Left lung (tissue), 10 donors: Measurements from ENCODE around the gene CDH4. TPM values are rescaled to one million over a fixed set of nuclear protein-coding genes. Genes with fewer than 3 reads are reported as not detected.

ENCODE experiments used
- ATAC-seq: fragments of 200-7000 bp; cut with Tn5 transposase; one replicate; pipeline ENCODE4 v1.9.1; 2020; ENCODE audit warnings: moderate library complexity
- DNase-seq, 4 donors: peaks; one replicate each; pipeline ENCODE4 v3.0.0-alpha.2; 2013 to 2020
- H3K27ac ChIP-seq, 2 donors: fragments of 200-600 bp; sonication (generic) in 1 of 2; one replicate each; pipeline versions ENCODE4 v1.5.0 to v1.8.0; 2020 to 2021
- H3K27me3 ChIP-seq, 2 donors: fragments of 200-600 bp; sonication (generic) in 1 of 2; one replicate each; pipeline versions ENCODE4 v1.5.0 to v1.8.0; 2020 to 2021
- H3K36me3 ChIP-seq, 2 donors: fragments of 200-600 bp; sonication (generic) in 1 of 2; one replicate each; pipeline versions ENCODE4 v1.5.0 to v1.8.0; 2020 to 2021
- H3K4me1 ChIP-seq, 2 donors: fragments of 200-600 bp; one replicate each; pipeline ENCODE4 v1.8.0; 2021
- H3K4me3 ChIP-seq, 2 donors: fragments of 200-600 bp; sonication (generic) in 1 of 2; one replicate each; pipeline versions ENCODE4 v1.5.0 to v1.8.0; 2020 to 2021; ENCODE audit warnings: mild to moderate bottlenecking in 1 of 2
- H3K9me3 ChIP-seq, 2 donors: fragments of 200-600 bp; sonication (generic) in 1 of 2; one replicate each; pipeline versions ENCODE4 v1.5.0 to v1.8.0; 2020 to 2021
- intact Hi-C, 2 donors: fragments of 100-400 bp; cut with DNase I; formaldehyde crosslinking; loops; one replicate each; pipeline versions ENCODE4 v1.11.2 to v1.14.2; 2022
- polyA plus RNA-seq, 6 donors: library from polyadenylated mRNA; unstranded; fragments of 120-200 nt; gene quantifications; one replicate each; pipeline ENCODE4 v1.2.1, GENCODE V29; 2013; ENCODE audit not compliant: insufficient read length in 6 of 6
- total RNA-seq, 2 donors: library from RNA; stranded (reverse); fragmentation: NEBNext Ultra II Directional; extraction: Animal tissue kit (Norgen Biotek cat#: 25700); gene quantifications; one replicate each; pipeline ENCODE4 v1.2.1, GENCODE V29; 2021
- TF ChIP-seq, protein P1 (sequence below), 2 donors: fragments of 200-600 bp; sonication (generic) in 1 of 2; IDR thresholded peaks; one replicate each; pipeline versions ENCODE4 v1.5.0 to v1.8.0; 2021; ENCODE audit warnings: antibody characterized with exemption in 2 of 2
- donor health status: DM: no; HTN: yes; CAD: no.
- donor health status: DM: no; HTN: no; CAD: no.

CDH4 gene
- total and polyA plus RNA-seq, 8 donors = 0.24 to 10.8 (median 5.1) TPM

GRCh38 chr20:61442718-61443117 lies 190.7 kb downstream of the CDH4 start:
- no peaks in the 10 kb centered on the region for H3K36me3 ChIP-seq
- no peaks in the 10 kb centered on the region for H3K9me3 ChIP-seq
- no peaks in the 10 kb centered on the region for H3K4me1 ChIP-seq
- TF ChIP-seq, protein P1, sequence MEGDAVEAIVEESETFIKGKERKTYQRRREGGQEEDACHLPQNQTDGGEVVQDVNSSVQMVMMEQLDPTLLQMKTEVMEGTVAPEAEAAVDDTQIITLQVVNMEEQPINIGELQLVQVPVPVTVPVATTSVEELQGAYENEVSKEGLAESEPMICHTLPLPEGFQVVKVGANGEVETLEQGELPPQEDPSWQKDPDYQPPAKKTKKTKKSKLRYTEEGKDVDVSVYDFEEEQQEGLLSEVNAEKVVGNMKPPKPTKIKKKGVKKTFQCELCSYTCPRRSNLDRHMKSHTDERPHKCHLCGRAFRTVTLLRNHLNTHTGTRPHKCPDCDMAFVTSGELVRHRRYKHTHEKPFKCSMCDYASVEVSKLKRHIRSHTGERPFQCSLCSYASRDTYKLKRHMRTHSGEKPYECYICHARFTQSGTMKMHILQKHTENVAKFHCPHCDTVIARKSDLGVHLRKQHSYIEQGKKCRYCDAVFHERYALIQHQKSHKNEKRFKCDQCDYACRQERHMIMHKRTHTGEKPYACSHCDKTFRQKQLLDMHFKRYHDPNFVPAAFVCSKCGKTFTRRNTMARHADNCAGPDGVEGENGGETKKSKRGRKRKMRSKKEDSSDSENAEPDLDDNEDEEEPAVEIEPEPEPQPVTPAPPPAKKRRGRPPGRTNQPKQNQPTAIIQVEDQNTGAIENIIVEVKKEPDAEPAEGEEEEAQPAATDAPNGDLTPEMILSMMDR (IDR thresholded peaks at IDR 0.05) = no peak
- peaks cover 0 to 43% of the 10 kb centered on the region in 2 donors for H3K27me3 ChIP-seq
- H3K27ac ChIP-seq = no peak overlapping the region
- DNase-seq (no peak), ATAC-seq (no peak)
- intact Hi-C loops = no loop called here
- no peak overlapping the region for H3K4me3 ChIP-seq

GRCh38 chr20:61443443-61444126 lies 191.5 kb downstream of the CDH4 start:
- Histone ChIP-seq H3K36me3 (no peaks in the 10 kb centered on the region), H3K27ac (no peak overlapping the region), H3K27me3 (peaks cover 0 to 44% of the 10 kb centered on the region in 2 donors), H3K4me3 (no peak overlapping the region), H3K9me3 (no peaks in the 10 kb centered on the region), H3K4me1 (no peaks in the 10 kb centered on the region)
- ATAC-seq (no peak), DNase-seq (no peak)
- TF ChIP-seq, protein P1 (IDR thresholded peaks at IDR 0.05) = no peak
- intact Hi-C loops = no loop called here

GRCh38 chr20:61444637-61445036 lies 192.6 kb downstream of the CDH4 start:
- DNase-seq (no peak), ATAC-seq (no peak)
- no peaks in the 10 kb centered on the region for H3K4me1 ChIP-seq
- no peak overlapping the region for H3K4me3 ChIP-seq
- H3K36me3 ChIP-seq = no peaks in the 10 kb centered on the region
- no peak overlapping the region for H3K27ac ChIP-seq
- TF ChIP-seq, protein P1 (IDR thresholded peaks at IDR 0.05) = no peak
- H3K9me3 ChIP-seq = peaks cover 0 to 3% of the 10 kb centered on the region in 2 donors
- intact Hi-C loops = no loop called here
- H3K27me3 ChIP-seq = peaks cover 0 to 46% of the 10 kb centered on the region in 2 donors

DNA sequence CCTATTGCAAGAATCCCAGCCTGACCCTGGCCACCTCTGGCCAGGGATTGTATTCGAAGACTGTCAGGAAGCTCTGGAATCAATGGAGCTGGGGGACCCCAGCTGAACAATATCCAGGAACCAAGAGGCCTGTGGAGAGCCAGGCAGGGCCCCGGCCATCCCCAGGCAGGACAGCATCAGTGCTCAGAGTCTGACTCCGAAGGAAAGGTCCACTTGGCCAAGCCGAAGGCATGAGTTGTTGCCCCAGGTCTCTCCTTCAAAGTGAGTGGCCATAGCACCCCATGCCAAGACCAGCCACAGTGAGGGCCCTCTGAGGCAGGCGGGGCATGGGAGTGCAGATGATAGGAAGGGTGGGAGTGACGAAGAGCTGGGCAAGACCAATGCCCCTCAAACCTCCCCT lies 193.1 kb downstream of the CDH4 start:
- no peak for ATAC-seq
- H3K9me3 ChIP-seq = peaks cover 0 to 3% of the 10 kb centered on the region in 2 donors
- no peak overlapping the region for H3K27ac ChIP-seq
- H3K4me3 ChIP-seq = no peak overlapping the region
- TF ChIP-seq, protein P1 (IDR thresholded peaks at IDR 0.05) = no peak
- peaks cover 0 to 48% of the 10 kb centered on the region in 2 donors for H3K27me3 ChIP-seq
- no peaks in the 10 kb centered on the region for H3K4me1 ChIP-seq
- DNase-seq = no peak
- no peaks in the 10 kb centered on the region for H3K36me3 ChIP-seq
- intact Hi-C loops = no loop called here

GRCh38 chr20:61445741-61446140 lies 193.7 kb downstream of the CDH4 start:
- DNase-seq (no peak), ATAC-seq (no peak)
- H3K4me1 ChIP-seq = no peaks in the 10 kb centered on the region
- H3K9me3 ChIP-seq = peaks cover 0 to 3% of the 10 kb centered on the region in 2 donors
- H3K36me3 ChIP-seq = no peaks in the 10 kb centered on the region
- TF ChIP-seq, protein P1 (IDR thresholded peaks at IDR 0.05) = no peak
- H3K27me3 ChIP-seq = peaks cover 0 to 49% of the 10 kb centered on the region in 2 donors
- no peak overlapping the region for H3K4me3 ChIP-seq
- H3K27ac ChIP-seq = no peak overlapping the region
- intact Hi-C loops = no loop called here
